Retinal pigment epithelial cell (primary cell): Measurements from ENCODE around the gene ASAP3.
A peak's percentile ranks its signal among the peaks of the same experiment; 100 is the strongest.

ENCODE experiments used
- DNase-seq: peaks from one replicate; pipeline ENCODE4 v3.0.0-alpha.2; 2010; ENCODE audit warnings: low read depth
- H3K4me3 ChIP-seq: 2 replicates; pipeline ENCODE4 v1.5.1; 2011; ENCODE audit warnings: mild to moderate bottlenecking, low read length, control low read depth, moderate library complexity
- TF ChIP-seq, protein P1 (sequence below): conservative IDR thresholded peaks from 2 replicates; pipeline ENCODE4 v1.5.1; 2011; ENCODE audit warnings: low read depth, low read length, control low read depth, inconsistent platforms

Gene ASAP3

DNA sequence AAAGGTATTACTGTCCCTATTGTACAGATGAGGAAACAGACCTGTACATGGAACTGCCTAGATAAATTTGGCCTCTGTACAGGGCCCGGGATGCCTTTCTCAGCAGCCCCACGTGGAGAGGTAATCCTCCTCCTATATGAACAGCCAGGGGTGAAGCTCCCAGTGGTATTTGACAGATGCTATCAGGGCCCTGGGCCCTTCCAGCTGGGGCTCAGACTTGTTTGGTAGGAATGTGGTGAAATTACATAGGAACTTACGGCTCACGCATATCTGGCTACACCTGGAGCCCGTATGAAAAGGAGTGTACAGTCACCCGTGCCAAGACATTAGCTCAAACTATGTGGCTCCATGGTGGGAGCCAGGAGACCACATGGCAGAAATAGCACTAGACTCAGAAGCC, 34.7 kb downstream of the ASAP3 start:
- TF ChIP-seq, protein P1, sequence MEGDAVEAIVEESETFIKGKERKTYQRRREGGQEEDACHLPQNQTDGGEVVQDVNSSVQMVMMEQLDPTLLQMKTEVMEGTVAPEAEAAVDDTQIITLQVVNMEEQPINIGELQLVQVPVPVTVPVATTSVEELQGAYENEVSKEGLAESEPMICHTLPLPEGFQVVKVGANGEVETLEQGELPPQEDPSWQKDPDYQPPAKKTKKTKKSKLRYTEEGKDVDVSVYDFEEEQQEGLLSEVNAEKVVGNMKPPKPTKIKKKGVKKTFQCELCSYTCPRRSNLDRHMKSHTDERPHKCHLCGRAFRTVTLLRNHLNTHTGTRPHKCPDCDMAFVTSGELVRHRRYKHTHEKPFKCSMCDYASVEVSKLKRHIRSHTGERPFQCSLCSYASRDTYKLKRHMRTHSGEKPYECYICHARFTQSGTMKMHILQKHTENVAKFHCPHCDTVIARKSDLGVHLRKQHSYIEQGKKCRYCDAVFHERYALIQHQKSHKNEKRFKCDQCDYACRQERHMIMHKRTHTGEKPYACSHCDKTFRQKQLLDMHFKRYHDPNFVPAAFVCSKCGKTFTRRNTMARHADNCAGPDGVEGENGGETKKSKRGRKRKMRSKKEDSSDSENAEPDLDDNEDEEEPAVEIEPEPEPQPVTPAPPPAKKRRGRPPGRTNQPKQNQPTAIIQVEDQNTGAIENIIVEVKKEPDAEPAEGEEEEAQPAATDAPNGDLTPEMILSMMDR = no peak
- no peak overlapping the region for H3K4me3 ChIP-seq
- no peak for DNase-seq

DNA sequence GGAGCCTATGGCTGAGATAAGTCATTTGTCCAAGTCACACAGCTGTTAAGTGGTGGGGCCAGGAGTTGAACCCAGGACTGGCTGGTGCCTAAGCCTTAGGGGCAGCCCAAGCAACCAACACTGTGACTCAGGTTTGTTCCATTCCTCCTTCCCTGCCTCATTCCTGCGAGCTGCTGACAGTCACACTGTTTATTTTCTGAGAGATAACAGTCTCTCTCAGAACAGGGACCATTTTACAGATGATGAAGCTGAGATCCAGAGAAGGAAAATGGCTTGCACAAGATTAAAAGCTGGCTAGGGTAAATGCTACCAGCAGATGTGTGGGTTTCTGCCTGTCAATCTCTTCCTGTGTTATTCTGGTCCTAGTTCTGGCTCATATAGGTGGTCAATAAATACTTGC, 35.1 kb downstream of the ASAP3 start:
- DNase-seq = no peak
- TF ChIP-seq, protein P1 = no peak
- no peak overlapping the region for H3K4me3 ChIP-seq

DNA sequence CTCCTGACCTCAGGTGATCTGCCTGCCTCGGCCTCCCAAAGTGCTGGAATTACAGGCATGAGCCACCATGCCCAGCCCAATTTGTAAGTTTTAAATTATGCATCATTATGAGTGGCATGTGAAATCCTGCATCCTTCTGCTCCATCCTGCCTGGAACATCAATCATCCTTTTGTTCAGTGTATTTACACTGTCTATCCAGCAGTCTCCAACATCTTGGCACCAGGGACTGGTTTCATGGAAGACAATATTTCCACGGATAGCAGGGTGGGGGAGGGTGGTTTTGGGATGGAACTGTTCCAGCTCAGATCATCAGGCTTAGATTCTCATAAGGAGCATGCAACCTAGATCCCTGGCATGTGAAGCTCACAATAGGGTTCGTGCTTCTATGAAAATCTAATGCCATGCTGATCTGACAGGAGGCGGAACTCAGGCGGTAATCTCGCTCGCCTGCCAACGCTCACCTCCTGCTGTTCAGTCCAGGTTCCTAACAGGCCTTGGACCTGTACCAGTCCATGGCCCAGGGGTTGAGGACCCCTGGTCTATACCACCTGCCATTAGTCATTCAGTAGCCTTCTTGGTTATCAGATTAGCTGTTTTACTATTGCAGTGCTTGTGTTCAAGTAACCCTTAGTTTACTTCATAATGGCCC, 37.2 kb downstream of the ASAP3 start:
- DNase-seq = no peak
- H3K4me3 ChIP-seq = no peak overlapping the region
- TF ChIP-seq, protein P1 = no peak

DNA sequence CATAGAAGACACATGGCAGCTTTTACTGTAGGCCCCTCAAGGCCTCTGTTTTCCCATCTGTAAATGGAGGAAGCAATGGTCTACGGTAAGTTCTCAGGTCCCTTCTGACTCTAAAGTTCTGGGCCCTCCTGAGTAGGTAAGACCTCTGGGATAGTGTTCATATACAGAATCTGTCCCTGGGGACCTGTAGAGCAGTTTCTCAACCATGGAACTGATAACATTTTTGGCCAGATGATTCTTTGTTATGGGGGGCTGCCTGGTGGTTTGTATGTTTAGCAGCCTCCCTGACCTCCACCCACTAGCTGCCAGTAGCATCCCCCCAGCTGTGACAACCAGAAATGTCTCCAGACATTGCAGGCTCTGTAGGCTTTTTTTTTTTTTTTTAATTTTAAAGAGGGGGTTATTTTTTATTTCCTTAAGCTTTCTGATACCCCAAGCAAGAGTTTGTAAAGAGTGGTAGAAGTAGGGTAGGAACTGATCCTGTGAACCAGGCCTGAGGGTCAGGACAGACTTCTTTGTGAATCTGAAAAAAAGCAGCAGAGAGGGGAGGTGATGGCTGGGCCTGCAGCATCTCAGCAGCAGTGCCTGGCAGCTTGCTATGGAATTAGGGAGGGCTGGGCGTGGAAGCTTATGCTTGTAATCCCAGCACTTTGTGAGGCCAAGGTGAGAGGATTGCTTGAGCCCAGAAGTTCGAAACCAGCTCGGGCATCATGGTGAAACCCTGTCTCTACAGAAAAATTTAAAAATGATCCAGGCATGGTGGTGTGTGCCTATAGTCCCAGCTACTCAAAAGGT, 39.2 kb downstream of the ASAP3 start:
- TF ChIP-seq, protein P1 = no peak
- no peak overlapping the region for H3K4me3 ChIP-seq
- DNase-seq = no peak

DNA sequence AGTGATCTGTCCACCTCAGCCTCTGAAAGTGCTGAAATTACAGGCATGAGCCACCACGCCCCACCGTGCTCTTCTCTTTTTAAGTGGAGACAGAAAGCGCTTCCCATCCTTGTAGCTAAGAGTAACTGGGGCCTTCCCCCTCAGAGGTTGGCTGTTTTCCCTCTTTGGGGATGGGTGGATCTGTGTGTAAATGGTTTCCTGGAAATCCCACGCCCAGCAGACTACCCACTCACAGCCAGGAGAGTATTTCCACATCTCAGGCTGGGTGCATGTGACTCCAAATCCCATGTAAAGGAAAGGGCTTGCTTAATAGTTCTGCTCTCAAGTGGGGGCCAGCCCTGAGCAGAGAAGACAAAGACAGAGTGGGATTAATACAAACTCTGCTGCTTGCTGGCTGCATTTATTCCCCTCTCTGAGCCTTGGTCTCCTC, 39.9 kb downstream of the ASAP3 start:
- no peak overlapping the region for H3K4me3 ChIP-seq
- DNase-seq = peak; percentile 57
- TF ChIP-seq, protein P1 = no peak

DNA sequence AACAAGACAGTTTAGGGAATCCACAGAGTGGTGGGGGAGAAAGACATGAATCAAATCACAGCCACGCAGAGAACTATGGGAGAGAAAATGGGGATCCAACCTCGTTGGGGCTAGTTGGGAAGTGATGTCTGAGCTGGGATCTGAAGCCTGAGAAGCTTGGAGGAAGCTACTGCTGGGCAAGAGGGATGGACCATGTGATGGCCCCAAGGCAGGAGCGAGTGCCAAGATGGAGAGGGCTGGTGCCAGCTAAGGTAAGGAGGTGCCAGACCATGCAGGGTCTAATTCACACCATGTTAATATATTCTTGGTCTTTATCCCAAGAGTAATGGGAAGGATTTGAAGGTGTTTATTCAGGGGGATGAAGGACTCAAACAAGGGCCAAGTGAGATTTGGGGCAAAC, 41.2 kb downstream of the ASAP3 start:
- no peak overlapping the region for H3K4me3 ChIP-seq
- no peak for DNase-seq
- TF ChIP-seq, protein P1 = no peak
